B cell (primary cell): ENCODE measurements around the gene PSAPL1.

Experiments used
- CTCF ChIP-seq: fragments of 200-600 bp; IDR thresholded peaks from one replicate; pipeline ENCODE4 v1.8.0; 2022; ENCODE audit warnings: antibody characterized with exemption, mild to moderate bottlenecking
- EZH2 ChIP-seq: IDR thresholded peaks from 2 replicates; pipeline ENCODE4 v1.6.1; 2012; ENCODE audit warnings: borderline replicate concordance, low read depth, mild to moderate bottlenecking, moderate library complexity, low read length; ENCODE audit not compliant: insufficient read depth, poor library complexity, severe bottlenecking

DNA sequence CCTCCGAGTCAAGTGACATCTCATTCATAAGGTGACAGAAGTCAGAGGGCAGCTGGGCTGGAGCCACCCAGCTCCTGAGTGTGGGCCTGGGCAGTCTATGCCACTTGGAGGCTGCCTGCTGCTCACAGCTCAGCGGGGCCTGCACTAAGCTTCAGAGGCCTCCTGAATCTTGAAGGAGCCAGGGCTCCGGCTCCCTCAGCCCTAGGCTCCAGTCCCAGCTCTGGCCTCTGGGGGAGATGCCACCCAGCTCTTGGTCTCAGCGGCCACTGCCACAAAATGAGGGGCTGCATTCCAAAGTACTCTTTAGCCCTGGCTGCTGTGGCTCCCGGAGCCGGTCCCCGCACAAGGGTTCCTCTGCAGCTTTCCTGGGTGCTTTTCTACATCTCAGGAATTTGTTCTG is 32.7 kb upstream of the PSAPL1 start:
- TF ChIP-seq CTCF (no peak), EZH2 (no peak)
